Measurements from ENCODE around the gene ATXN7L2.

The ATXN7L2 gene

GRCh38 chr1:109499661-109500536, 16.2 kb downstream of the ATXN7L2 start:
- TF ChIP-seq GATA2 (IDR thresholded peaks at IDR 0.05; ENCODE audit: low read depth, low read length) (no peak), GATA3 (IDR thresholded peaks at IDR 0.05; ENCODE audit: low read depth, low read length) (no peak)

- TF ChIP-seq GATA3 (IDR thresholded peaks at IDR 0.05; ENCODE audit: low read depth, low read length): no peak
- TF ChIP-seq GATA2 (IDR thresholded peaks at IDR 0.05; ENCODE audit: low read depth, low read length): no peak
Observed at GRCh38 chr1:109500941-109501381, 17.3 kb downstream of the ATXN7L2 start.

- TF ChIP-seq GATA2 (IDR thresholded peaks at IDR 0.05; ENCODE audit: low read depth, low read length) (no peak), GATA3 (IDR thresholded peaks at IDR 0.05; ENCODE audit: low read depth, low read length) (no peak)
Observed at GRCh38 chr1:109501644-109502363, 18.1 kb downstream of the ATXN7L2 start.

- TF ChIP-seq GATA3 (IDR thresholded peaks at IDR 0.05; ENCODE audit: low read depth, low read length): no peak
- TF ChIP-seq GATA2 (IDR thresholded peaks at IDR 0.05; ENCODE audit: low read depth, low read length): no peak
Observed at GRCh38 chr1:109502364-109502851, 18.7 kb downstream of the ATXN7L2 start.

GRCh38 chr1:109503935-109504334, 20.2 kb downstream of the ATXN7L2 start:
- TF ChIP-seq GATA3 (IDR thresholded peaks at IDR 0.05; ENCODE audit: low read depth, low read length) (no peak), GATA2 (IDR thresholded peaks at IDR 0.05; ENCODE audit: low read depth, low read length) (no peak)

- TF ChIP-seq GATA2 (IDR thresholded peaks at IDR 0.05; ENCODE audit: low read depth, low read length): no peak
Observed at GRCh38 chr1:109504974-109505373, 21.3 kb downstream of the ATXN7L2 start.

- no peak for TF ChIP-seq GATA2 (IDR thresholded peaks at IDR 0.05; ENCODE audit: low read depth, low read length)
- no peak for TF ChIP-seq GATA3 (IDR thresholded peaks at IDR 0.05; ENCODE audit: low read depth, low read length)
Observed at GRCh38 chr1:109508001-109508872, 24.5 kb downstream of the ATXN7L2 start.

GRCh38 chr1:109508873-109509175, 25.1 kb downstream of the ATXN7L2 start:
- TF ChIP-seq GATA2 (IDR thresholded peaks at IDR 0.05; ENCODE audit: low read depth, low read length) (no peak), GATA3 (IDR thresholded peaks at IDR 0.05; ENCODE audit: low read depth, low read length) (no peak)

- no peak for TF ChIP-seq GATA3 (IDR thresholded peaks at IDR 0.05; ENCODE audit: low read depth, low read length)
- no peak for TF ChIP-seq GATA2 (IDR thresholded peaks at IDR 0.05; ENCODE audit: low read depth, low read length)
Observed at GRCh38 chr1:109509176-109510134, 25.8 kb downstream of the ATXN7L2 start, which contains the start of gene AMIGO1. TSS of gene AMIGO1 (minus strand) at chr1:109509727. CDS start at chr1:109508912, 815 bp downstream.

- TF ChIP-seq GATA3 (IDR thresholded peaks at IDR 0.05; ENCODE audit: low read depth, low read length) (no peak), GATA2 (IDR thresholded peaks at IDR 0.05; ENCODE audit: low read depth, low read length) (no peak)
Observed at GRCh38 chr1:109513110-109513710, 29.5 kb downstream of the ATXN7L2 start.

- no peak for TF ChIP-seq GATA3 (IDR thresholded peaks at IDR 0.05; ENCODE audit: low read depth, low read length)
- no peak for TF ChIP-seq GATA2 (IDR thresholded peaks at IDR 0.05; ENCODE audit: low read depth, low read length)
Observed at GRCh38 chr1:109514846-109515245, 31.1 kb downstream of the ATXN7L2 start.

GRCh38 chr1:109516872-109517271, 33.2 kb downstream of the ATXN7L2 start:
- no peak for TF ChIP-seq GATA2 (IDR thresholded peaks at IDR 0.05; ENCODE audit: low read depth, low read length)

Data from SH-SY5Y (cell line).